Hepatocyte (in vitro differentiated cells): ENCODE results near the gene PTPRH. TPM values are rescaled to one million over a fixed set of nuclear protein-coding genes. Genes with fewer than 3 reads are reported as not detected.

Experiments
- DNase-seq: peaks from one replicate; pipeline ENCODE4 v3.0.0-alpha.2; 2016; ENCODE audit warnings: low spot score
- H2AFZ ChIP-seq: fragments of 200-600 bp; sonication (generic); 2 replicates; pipeline ENCODE4 v1.6.0; 2016; ENCODE audit warnings: antibody characterized with exemption, mild to moderate bottlenecking
- H3K27ac ChIP-seq: fragments of 200-600 bp; sonication (generic); 2 replicates; pipeline ENCODE4 v1.5.1; 2016; ENCODE audit warnings: mild to moderate bottlenecking
- H3K27me3 ChIP-seq: fragments of 200-600 bp; sonication (generic); 2 replicates; pipeline ENCODE4 v1.6.1; 2016
- H3K36me3 ChIP-seq: fragments of 200-600 bp; sonication (generic); replicated peaks from 2 replicates; pipeline ENCODE4 v1.5.1; 2016; ENCODE audit warnings: low read depth; ENCODE audit not compliant: insufficient read depth
- H3K4me1 ChIP-seq: fragments of 200-600 bp; sonication (generic); 2 replicates; pipeline ENCODE4 v1.5.1; 2016; ENCODE audit warnings: mild to moderate bottlenecking, moderate library complexity; ENCODE audit not compliant: insufficient read depth
- H3K4me2 ChIP-seq: fragments of 200-600 bp; sonication (generic); 2 replicates; pipeline ENCODE4 v1.6.0; 2016
- H3K4me3 ChIP-seq: fragments of 200-600 bp; sonication (generic); 2 replicates; pipeline ENCODE4 v1.5.1; 2016; ENCODE audit warnings: mild to moderate bottlenecking
- H3K79me2 ChIP-seq: fragments of 200-600 bp; sonication (generic); 2 replicates; pipeline ENCODE4 v1.6.0; 2017; ENCODE audit warnings: mild to moderate bottlenecking
- H3K9me2 ChIP-seq: fragments of 200-600 bp; sonication (generic); replicated peaks from 2 replicates; pipeline ENCODE4 v1.6.0; 2017; ENCODE audit warnings: mild to moderate bottlenecking; ENCODE audit not compliant: insufficient read depth
- H3K9me3 ChIP-seq: fragments of 200-600 bp; sonication (generic); 2 replicates; pipeline ENCODE4 v1.5.1; 2016; ENCODE audit warnings: low read depth, mild to moderate bottlenecking
- H4K20me1 ChIP-seq: fragments of 200-600 bp; sonication (generic); 2 replicates; pipeline ENCODE4 v1.6.0; 2016; ENCODE audit warnings: mild to moderate bottlenecking; ENCODE audit not compliant: insufficient read depth, poor library complexity, severe bottlenecking
- CTCF ChIP-seq: fragments of 200-600 bp; sonication (generic); IDR thresholded peaks from 2 replicates; pipeline ENCODE4 v1.5.1; 2016; ENCODE audit warnings: antibody characterized with exemption, mild to moderate bottlenecking; ENCODE audit not compliant: poor library complexity
- EZH2 ChIP-seq: fragments of 200-600 bp; sonication (generic); IDR thresholded peaks from 2 replicates; pipeline ENCODE4 v1.6.1; 2016; ENCODE audit warnings: antibody characterized with exemption, mild to moderate bottlenecking, borderline replicate concordance
- EZH2phosphoT487 ChIP-seq: fragments of 200-600 bp; sonication (generic); IDR thresholded peaks from one replicate; pipeline ENCODE4 v1.6.1; 2018; ENCODE audit warnings: antibody characterized with exemption, mild to moderate bottlenecking, low read depth, moderate library complexity; ENCODE audit not compliant: unreplicated experiment, severe bottlenecking
- WGBS: methylation state at CpG from one replicate; pipeline ENCODE4 v1.1.6; 2016; ENCODE audit warnings: low lambda C conversion rate; ENCODE audit errors: missing lambda C conversion rate; 5-methylcytosine and 5-hydroxymethylcytosine counted together
- polyA plus RNA-seq: library from polyadenylated mRNA; unstranded; fragments of >200 nt; fragmentation: Nextera tagmentation; extraction: Ambion mirVana; gene quantifications from 2 replicates; pipeline ENCODE4 v1.2.1, GENCODE V29; 2016
- total RNA-seq: library from RNA; depleted of rRNA; stranded (reverse); fragments of >200 nt; gene quantifications from 2 replicates; pipeline ENCODE4 v1.2.3, GENCODE V29; 2014

The PTPRH gene
- total and polyA plus RNA-seq, 2 experiments from 2014 or later = 7.3 to 30.9 TPM

DNA sequence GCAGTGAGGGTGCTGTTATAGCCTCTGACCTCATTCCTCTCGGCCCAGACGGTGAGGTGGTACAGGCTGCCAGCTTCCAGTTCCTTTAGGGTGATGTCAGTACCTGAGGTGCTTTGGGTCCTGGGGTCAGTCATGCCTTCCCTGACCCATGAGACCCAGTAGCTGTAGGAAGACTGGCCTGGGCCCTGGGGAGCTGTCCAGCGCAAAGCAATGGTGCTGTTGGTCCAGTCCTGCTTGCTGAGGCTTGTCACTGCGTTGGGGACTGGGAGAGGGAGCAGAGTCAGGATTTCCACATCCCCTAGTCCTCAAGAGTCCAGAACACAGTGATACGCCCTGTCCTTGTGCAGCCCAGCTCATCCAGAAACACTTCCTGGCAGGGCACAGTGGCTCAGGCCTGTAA, 10.7 kb downstream of the PTPRH start:
- DNase-seq = peak; percentile 5
- H3K9me3 ChIP-seq = no peaks in the 10 kb centered on the region
- H3K9me2 ChIP-seq = no peaks in the 10 kb centered on the region
- H3K4me1 ChIP-seq = no peaks in the 10 kb centered on the region
- no peaks in the 10 kb centered on the region for H3K79me2 ChIP-seq
- TF ChIP-seq CTCF (no peak), EZH2 (no peak), EZH2phosphoT487 (no peak)
- H3K4me2 ChIP-seq = no peak overlapping the region
- no peak overlapping the region for H2AFZ ChIP-seq
- H3K36me3 ChIP-seq = no peaks in the 10 kb centered on the region
- H3K27ac ChIP-seq = no peak overlapping the region
- H3K4me3 ChIP-seq = no peak overlapping the region
- WGBS = 73% methylated on average over 5 of the region's 5 CpGs
- H3K27me3 ChIP-seq = no peaks in the 10 kb centered on the region
- H4K20me1 ChIP-seq = no peaks in the 10 kb centered on the region

GRCh38 chr19:55197528-55197927, 11.8 kb downstream of the PTPRH start:
- no peaks in the 10 kb centered on the region for H3K79me2 ChIP-seq
- no peak overlapping the region for H2AFZ ChIP-seq
- no peaks in the 10 kb centered on the region for H4K20me1 ChIP-seq
- no peak overlapping the region for H3K27ac ChIP-seq
- H3K4me1 ChIP-seq = no peaks in the 10 kb centered on the region
- TF ChIP-seq EZH2phosphoT487 (no peak), CTCF (no peak), EZH2 (no peak)
- H3K4me2 ChIP-seq = no peak overlapping the region
- DNase-seq = peak; percentile 2
- H3K36me3 ChIP-seq = no peaks in the 10 kb centered on the region
- no peaks in the 10 kb centered on the region for H3K9me2 ChIP-seq
- WGBS = 76% methylated on average over 4 of the region's 4 CpGs
- no peak overlapping the region for H3K4me3 ChIP-seq
- no peaks in the 10 kb centered on the region for H3K27me3 ChIP-seq
- no peaks in the 10 kb centered on the region for H3K9me3 ChIP-seq

DNA sequence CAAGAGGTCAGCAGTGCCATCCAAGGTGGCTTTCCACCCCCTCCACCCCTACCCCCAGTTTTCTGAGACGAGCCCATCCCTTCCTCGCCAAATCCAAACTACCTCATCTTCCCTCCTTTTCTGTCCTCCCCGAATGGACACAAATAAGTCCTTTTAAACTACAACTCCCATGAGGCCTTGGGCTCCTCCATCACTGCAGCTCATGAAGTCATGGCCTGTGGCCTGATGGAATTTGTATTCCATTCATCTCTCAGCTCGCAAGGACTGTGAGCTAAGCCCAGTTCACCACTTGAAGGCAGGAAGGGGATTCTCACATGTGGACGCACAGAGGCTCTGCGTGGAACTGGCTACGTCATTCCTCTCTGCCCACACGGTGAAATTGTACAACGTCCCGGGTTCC, 12.5 kb downstream of the PTPRH start:
- Histone ChIP-seq H4K20me1 (no peaks in the 10 kb centered on the region), H3K36me3 (no peaks in the 10 kb centered on the region), H3K9me2 (no peaks in the 10 kb centered on the region), H3K4me3 (no peak overlapping the region), H3K9me3 (no peaks in the 10 kb centered on the region), H3K4me2 (no peak overlapping the region), H3K79me2 (no peaks in the 10 kb centered on the region), H3K27me3 (no peaks in the 10 kb centered on the region), H2AFZ (no peak overlapping the region), H3K4me1 (no peaks in the 10 kb centered on the region), H3K27ac (no peak overlapping the region)
- WGBS = 89% methylated on average over 10 of the region's 10 CpGs
- no peak for TF ChIP-seq EZH2
- no peak for TF ChIP-seq EZH2phosphoT487
- TF ChIP-seq CTCF = no peak
- DNase-seq = peak; percentile 3

DNA sequence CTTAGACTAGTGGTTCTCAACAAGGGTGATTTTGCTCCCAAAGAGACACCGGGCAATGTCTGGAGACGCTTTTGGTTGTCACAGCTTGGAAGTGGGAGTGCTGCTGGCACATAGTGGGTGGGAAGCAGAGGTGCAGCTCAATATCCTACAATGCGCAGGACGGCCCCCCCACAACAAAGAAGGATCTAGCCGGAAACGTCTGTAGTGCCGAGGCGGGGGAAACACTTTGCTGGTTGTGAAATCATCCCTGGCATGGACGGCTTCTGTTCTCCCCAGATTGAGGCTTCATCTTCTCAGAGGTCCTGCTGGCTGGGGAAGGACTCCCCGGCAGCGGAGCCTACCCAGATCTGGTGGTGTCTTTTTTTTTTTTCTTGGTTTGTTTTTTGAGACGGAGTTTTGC, 15.8 kb downstream of the PTPRH start:
- Histone ChIP-seq H3K4me2 (no peak overlapping the region), H3K9me3 (no peaks in the 10 kb centered on the region), H3K27ac (no peak overlapping the region), H3K9me2 (no peaks in the 10 kb centered on the region), H3K79me2 (no peaks in the 10 kb centered on the region), H4K20me1 (no peaks in the 10 kb centered on the region), H3K27me3 (no peaks in the 10 kb centered on the region), H3K36me3 (no peaks in the 10 kb centered on the region), H3K4me1 (no peaks in the 10 kb centered on the region), H3K4me3 (no peak overlapping the region), H2AFZ (no peak overlapping the region)
- TF ChIP-seq EZH2 = no peak
- TF ChIP-seq EZH2phosphoT487 = no peak
- TF ChIP-seq CTCF = no peak
- WGBS = 91% methylated on average over 12 of the region's 12 CpGs
- DNase-seq = no peak
